Thyroid gland (tissue), 4 donors: Measurements from ENCODE around the gene ATRX. TPM values are rescaled to one million over a fixed set of nuclear protein-coding genes. Genes with fewer than 3 reads are reported as not detected.
"Not testable (repeated sequence)": the region's sequence is repeated elsewhere in the genome, so short reads cannot be mapped to it uniquely, and the experiment has no call there.

Experiments used
- DNase-seq, 2 donors: peaks; one replicate each; pipeline ENCODE4 v3.0.0-alpha.2; 2019
- H3K27ac ChIP-seq, 3 donors: fragments of 200-600 bp; sonication (generic); 1 replicate in 2 of 3; 2 replicates in 1 of 3; pipeline ENCODE4 v1.5.1; 2016 to 2019; ENCODE audit warnings: mild to moderate bottlenecking in 1 of 3, moderate library complexity in 1 of 3
- H3K27me3 ChIP-seq: fragments of 200-600 bp; sonication (generic); one replicate; pipeline ENCODE4 v1.5.1; 2019
- H3K36me3 ChIP-seq, 2 donors: fragments of 200-600 bp; sonication (generic); one replicate each; pipeline ENCODE4 v1.5.1; 2016 to 2019
- H3K4me1 ChIP-seq, 2 donors: fragments of 200-600 bp; sonication (generic); one replicate each; pipeline ENCODE4 v1.5.1; 2017 to 2019
- H3K4me3 ChIP-seq, 3 donors: fragments of 200-600 bp; sonication (generic); replicated peaks in 1 of 3; 1 replicate in 2 of 3; 2 replicates in 1 of 3; pipeline ENCODE4 v1.5.1; 2016; ENCODE audit warnings: mild to moderate bottlenecking in 1 of 3
- H3K9me3 ChIP-seq: fragments of 200-600 bp; sonication (generic); one replicate; pipeline ENCODE4 v1.5.1; 2017
- CTCF ChIP-seq, 6 experiments: fragments of 200-600 bp in 3 of 6; fragments of 450-650 bp in 3 of 6; sonication (generic) in 3 of 6; IDR thresholded peaks; one replicate each; pipeline ENCODE4 v1.5.1; 2016 to 2019; ENCODE audit warnings: antibody characterized with exemption in 6 of 6, mild to moderate bottlenecking in 2 of 6, inconsistent platforms in 1 of 6, moderate library complexity in 1 of 6
- POLR2A ChIP-seq, 2 donors: fragments of 450-650 bp; IDR thresholded peaks; one replicate each; pipeline ENCODE4 v1.6.1; 2017; ENCODE audit warnings: antibody characterized with exemption in 2 of 2, mild to moderate bottlenecking in 2 of 2, moderate library complexity in 1 of 2
- WGBS, 2 donors: methylation state at CpG; one replicate each; pipeline ENCODE4 v1.1.5; 2017; 5-methylcytosine and 5-hydroxymethylcytosine counted together
- intact Hi-C: fragments of 100-400 bp; cut with DNase I; formaldehyde crosslinking; loops from one replicate; pipeline ENCODE4 v1.15.1; 2023
- total RNA-seq, 4 donors: library from RNA; depleted of rRNA; stranded (reverse); fragments of >200 nt; gene quantifications; one replicate each; pipeline ENCODE4 v1.2.3, GENCODE V29; 2016

The ATRX gene
- 100 to 1,000 TPM in 3 of 4 donors, 10 to 100 TPM in 1; 96.2 to 211 (median 131) TPM for total RNA-seq

GRCh38 chrX:77785486-77786364 lies at the start of gene ATRX:
TSS of gene ATRX (minus strand) at chrX:77786216. CDS start at chrX:77786001, 215 bp downstream.
- Histone ChIP-seq H3K4me1 (no peaks in the 10 kb centered on the region), H3K36me3 (no peaks in the 10 kb centered on the region), H3K4me3 (peak within 1 kb of the TSS in 2 of 3 donors; percentile 48 to 69), H3K27ac (peak within 1 kb of the TSS; percentile 89 to 96 (median 94)), H3K9me3 (no peaks in the 10 kb centered on the region), H3K27me3 (no peaks in the 10 kb centered on the region)
- TF ChIP-seq CTCF (IDR thresholded peaks at IDR 0.05) (no peak), POLR2A (IDR thresholded peaks at IDR 0.05) (peak in 1 of 2 donors; percentile 62)
- 0 to 3% methylated on average over 11 to 29 of the region's 61 CpGs for WGBS, 2 donors
- peak; percentile 58 to 62 for DNase-seq
- intact Hi-C loops = no loop called here

GRCh38 chrX:77831544-77831943 lies 45.5 kb upstream of the ATRX start:
- DNase-seq, H3K4me1 ChIP-seq, H3K36me3 ChIP-seq, intact Hi-C loops, H3K27me3 ChIP-seq, H3K27ac ChIP-seq, H3K4me3 ChIP-seq, H3K9me3 ChIP-seq: not testable (repeated sequence)
- WGBS, 2 donors = 94 to 98% methylated on average over 5 of the region's 5 CpGs

GRCh38 chrX:77821989-77822388 lies 36.0 kb upstream of the ATRX start:
- H3K27ac ChIP-seq, H3K4me3 ChIP-seq, H3K4me1 ChIP-seq, H3K36me3 ChIP-seq, H3K9me3 ChIP-seq, H3K27me3 ChIP-seq, intact Hi-C loops, DNase-seq: not testable (repeated sequence)
- WGBS, 2 donors = 100% methylated on average over 1 to 2 of the region's 2 CpGs

GRCh38 chrX:77820091-77820727 lies 34.2 kb upstream of the ATRX start:
- no peaks in the 10 kb centered on the region for H3K4me1 ChIP-seq
- no peak for DNase-seq
- no peaks in the 10 kb centered on the region for H3K9me3 ChIP-seq
- no peaks in the 10 kb centered on the region for H3K27me3 ChIP-seq
- intact Hi-C loops = no loop called here
- WGBS, 2 donors = 83 to 89% methylated on average over 7 to 8 of the region's 9 CpGs
- H3K27ac ChIP-seq = no peak overlapping the region
- TF ChIP-seq CTCF (IDR thresholded peaks at IDR 0.05) (no peak), POLR2A (IDR thresholded peaks at IDR 0.05) (no peak)
- no peaks in the 10 kb centered on the region for H3K36me3 ChIP-seq
- H3K4me3 ChIP-seq = no peak overlapping the region

GRCh38 chrX:77814210-77814609 lies 28.2 kb upstream of the ATRX start:
- WGBS, 2 donors = 91 to 100% methylated on average over 1 of the region's 1 CpG
- intact Hi-C loops = no loop called here
- Histone ChIP-seq H3K27ac (no peak overlapping the region), H3K4me1 (no peaks in the 10 kb centered on the region), H3K4me3 (no peak overlapping the region), H3K9me3 (no peaks in the 10 kb centered on the region), H3K27me3 (no peaks in the 10 kb centered on the region), H3K36me3 (no peaks in the 10 kb centered on the region)
- TF ChIP-seq POLR2A (IDR thresholded peaks at IDR 0.05) (no peak), CTCF (IDR thresholded peaks at IDR 0.05) (no peak)
- no peak for DNase-seq

- Histone ChIP-seq H3K27me3 (no peaks in the 10 kb centered on the region), H3K9me3 (no peaks in the 10 kb centered on the region), H3K4me3 (no peak overlapping the region), H3K27ac (no peak overlapping the region), H3K4me1 (no peaks in the 10 kb centered on the region), H3K36me3 (no peaks in the 10 kb centered on the region)
- TF ChIP-seq CTCF (IDR thresholded peaks at IDR 0.05) (no peak), POLR2A (IDR thresholded peaks at IDR 0.05) (no peak)
- DNase-seq = no peak
- 93 to 100% methylated on average over 1 of the region's 1 CpG for WGBS, 2 donors
- intact Hi-C loops = no loop called here
Measured at GRCh38 chrX:77802201-77802600, 16.2 kb upstream of the ATRX start.
